A673 (cell line): ENCODE results near the gene F11. TPM values are rescaled to one million over a fixed set of nuclear protein-coding genes. Genes with fewer than 3 reads are reported as not detected.

Experiments used
- Bru-seq: library from RNA; stranded (reverse); fragments of 400-500 nt; gene quantifications from one replicate; lab custom pipeline; 2021; lab: Mats Ljungman, UMichigan
- BruChase-seq, 2 experiments: library from RNA; stranded (reverse); fragments of 400-500 nt; gene quantifications; one replicate each; lab custom pipeline; 2021; lab: Mats Ljungman, UMichigan
- BruUV-seq: library from RNA; stranded (reverse); fragments of 400-500 nt; replicated peaks from 2 replicates; lab custom pipeline; 2021; lab: Mats Ljungman, UMichigan
- CTCF ChIA-PET: fragments of 300-600 bp; sonication (Branson Sonifier 250); formaldehyde crosslinking; loops from one replicate; lab custom pipeline; 2022; ENCODE audit warnings: antibody characterized with exemption; lab: Charles Lee
- POLR2A ChIA-PET: fragments of 300-600 bp; sonication (Branson Sonifier 250); formaldehyde crosslinking; loops from one replicate; lab custom pipeline; 2022; ENCODE audit warnings: antibody characterized with exemption; ENCODE audit not compliant: low non-redundant PET; lab: Charles Lee
- DNase-seq: peaks from one replicate; pipeline ENCODE4 v3.0.0-alpha.2; 2015; ENCODE audit warnings: low spot score
- H3K27ac ChIP-seq: fragments of 200-600 bp; sonication (generic); 2 replicates; pipeline ENCODE4 v1.5.1; 2016; ENCODE audit warnings: mixed run types, low read depth, mild to moderate bottlenecking, mixed read lengths, antibody characterized with exemption, low read length; ENCODE audit not compliant: poor library complexity, severe bottlenecking
- H3K27me3 ChIP-seq: fragments of 200-600 bp; sonication (generic); replicated peaks from 2 replicates; pipeline ENCODE4 v1.6.1; 2017; ENCODE audit warnings: mixed run types, low read depth, mild to moderate bottlenecking, mixed read lengths, antibody characterized with exemption, low read length; ENCODE audit not compliant: insufficient read depth, poor library complexity
- H3K36me3 ChIP-seq: fragments of 200-600 bp; sonication (generic); 2 replicates; pipeline ENCODE4 v1.6.1; 2016; ENCODE audit warnings: mixed run types, mild to moderate bottlenecking, mixed read lengths, antibody characterized with exemption, low read length; ENCODE audit not compliant: insufficient read depth, poor library complexity, severe bottlenecking
- H3K4me1 ChIP-seq: fragments of 200-600 bp; sonication (generic); 2 replicates; pipeline ENCODE4 v1.6.1; 2017; ENCODE audit warnings: mixed run types, mild to moderate bottlenecking, mixed read lengths, antibody characterized with exemption, low read length; ENCODE audit not compliant: insufficient read depth, poor library complexity, severe bottlenecking
- H3K4me3 ChIP-seq: fragments of 200-600 bp; sonication (generic); 2 replicates; pipeline ENCODE4 v1.5.1; 2016; ENCODE audit warnings: low read depth, mixed run types, mild to moderate bottlenecking, mixed read lengths, low read length; ENCODE audit not compliant: poor library complexity, severe bottlenecking
- H3K9me3 ChIP-seq: fragments of 200-600 bp; sonication (generic); 2 replicates; pipeline ENCODE4 v1.6.1; 2016; ENCODE audit warnings: mixed run types, low read depth, mild to moderate bottlenecking, mixed read lengths, antibody characterized with exemption, low read length; ENCODE audit not compliant: poor library complexity, severe bottlenecking
- CTCF ChIP-seq: fragments of 300-800, 200-600 bp; sonication (generic); conservative IDR thresholded peaks from 2 replicates; pipeline ENCODE4 v1.5.1; 2017; ENCODE audit warnings: low read depth, mild to moderate bottlenecking, antibody characterized with exemption, low read length, moderate library complexity, mixed read lengths
- EZH2 ChIP-seq: fragments of 200-600 bp; sonication (generic); IDR thresholded peaks from 2 replicates; pipeline ENCODE4 v1.6.1; 2017; ENCODE audit warnings: borderline replicate concordance, low read depth, mild to moderate bottlenecking, mixed read lengths, antibody characterized with exemption, low read length; ENCODE audit not compliant: poor library complexity, severe bottlenecking
- intact Hi-C: fragments of 100-400 bp; cut with micrococcal nuclease; formaldehyde crosslinking; loops from one replicate; pipeline ENCODE4 v1.10.0; 2022; ENCODE audit not compliant: unreplicated experiment
- long read RNA-seq: library from polyadenylated mRNA; stranded (forward); transcript quantifications from one replicate; pipeline ENCODE4 v2.0.0, GENCODE V29; 2022
- total RNA-seq: library from RNA; stranded (reverse); gene quantifications from 2 replicates; pipeline ENCODE4 v1.2.3, GENCODE V29; 2021

The F11 gene
- total RNA-seq (0.24 TPM in 1 of 2 replicates, not detected in the other), Bru-seq, nascent RNA (percentile 18 among the genes with signal in this experiment), BruChase-seq, experiment 1, labeled RNA remaining after a 2-hour chase (percentile 15 among the genes with signal in this experiment), BruChase-seq, experiment 2, labeled RNA remaining after a 6-hour chase (percentile 20 among the genes with signal in this experiment)
- long read RNA-seq, partial matches to known transcripts = 0 of 1 reads
- long read RNA-seq, other reads (novel, unspliced or antisense) = 1 of 1 reads

- Histone ChIP-seq H3K4me1 (peaks cover 19% of the 10 kb centered on the region), H3K36me3 (no peaks in the 10 kb centered on the region), H3K27me3 (no peaks in the 10 kb centered on the region), H3K9me3 (no peaks in the 10 kb centered on the region), H3K4me3 (peak within 1 kb of the TSS; percentile 37), H3K27ac (peak within 1 kb of the TSS; percentile 79)
- BruUV-seq = no TSS peak
- intact Hi-C loops = no loop called here
- POLR2A ChIA-PET = interaction anchor here (0.6 to 0.7 kb wide), 2 partner anchors 73 to 262 kb away, joined by 3 to 21 read pairs; no protein-coding TSS in a partner anchor
- peak; percentile 50 for DNase-seq
- no peak for TF ChIP-seq EZH2
- TF ChIP-seq CTCF = no peak
- CTCF ChIA-PET = no interaction called here
These were observed at the start of gene F11 for GRCh38 chr4:186265683-186266652. TSS of gene F11 (plus strand) at chr4:186266189. CDS start at chr4:186267137, 948 bp downstream.

- intact Hi-C loops = no loop called here
- ChIA-PET CTCF (no interaction called here), POLR2A (no interaction called here)
- no TSS peak for BruUV-seq
- Histone ChIP-seq H3K27ac (no peak overlapping the region), H3K4me3 (no peak overlapping the region), H3K9me3 (no peaks in the 10 kb centered on the region), H3K4me1 (peaks cover 11% of the 10 kb centered on the region), H3K27me3 (no peaks in the 10 kb centered on the region), H3K36me3 (no peaks in the 10 kb centered on the region)
- peak; percentile 59 for DNase-seq
- no peak for TF ChIP-seq CTCF
- no peak for TF ChIP-seq EZH2
These were observed 49.4 kb upstream of the F11 start for GRCh38 chr4:186216465-186217024.

GRCh38 chr4:186217733-186218293 is 48.2 kb upstream of the F11 start:
- Histone ChIP-seq H3K9me3 (no peaks in the 10 kb centered on the region), H3K4me1 (peaks cover 11% of the 10 kb centered on the region), H3K36me3 (no peaks in the 10 kb centered on the region), H3K27me3 (no peaks in the 10 kb centered on the region), H3K27ac (no peak overlapping the region), H3K4me3 (no peak overlapping the region)
- no TSS peak for BruUV-seq
- TF ChIP-seq CTCF (no peak), EZH2 (no peak)
- DNase-seq = no peak
- CTCF ChIA-PET = no interaction called here
- POLR2A ChIA-PET = interaction anchor here (0.7 kb wide), 1 partner anchor 615 kb away, joined by 3 read pairs; no protein-coding TSS in a partner anchor
- intact Hi-C loops = no loop called here
